Amniotic stem cell (primary cell): ENCODE results near the gene RPS17.
"Not testable (repeated sequence)": the region's sequence is repeated elsewhere in the genome, so short reads cannot be mapped to it uniquely, and the experiment has no call there.

Experiments
- DNase-seq: peaks from one replicate; lab custom pipeline; 2025; lab: John Stamatoyannopoulos, UW

RPS17 gene

DNA sequence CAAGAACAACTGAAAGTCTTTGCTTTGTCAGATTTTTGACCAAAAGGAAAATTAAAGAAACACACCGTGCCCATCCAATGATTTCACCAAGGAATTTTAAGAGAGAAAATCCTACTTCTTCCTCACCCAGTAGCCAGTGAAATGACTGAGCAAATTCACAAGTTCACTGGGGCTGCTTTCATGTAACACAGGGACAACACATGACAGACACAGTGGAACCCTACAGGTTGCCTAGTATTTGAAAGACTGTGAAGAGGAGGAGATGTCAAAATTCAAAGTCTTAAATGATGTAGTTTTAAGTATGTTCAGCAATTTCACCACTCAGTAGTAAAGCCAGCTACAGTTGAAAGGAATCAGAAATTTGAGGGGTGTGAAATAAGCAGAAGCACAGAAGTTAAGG, 33.2 kb downstream of the RPS17 start:
- DNase-seq, result not testable (repeated sequence)

DNA sequence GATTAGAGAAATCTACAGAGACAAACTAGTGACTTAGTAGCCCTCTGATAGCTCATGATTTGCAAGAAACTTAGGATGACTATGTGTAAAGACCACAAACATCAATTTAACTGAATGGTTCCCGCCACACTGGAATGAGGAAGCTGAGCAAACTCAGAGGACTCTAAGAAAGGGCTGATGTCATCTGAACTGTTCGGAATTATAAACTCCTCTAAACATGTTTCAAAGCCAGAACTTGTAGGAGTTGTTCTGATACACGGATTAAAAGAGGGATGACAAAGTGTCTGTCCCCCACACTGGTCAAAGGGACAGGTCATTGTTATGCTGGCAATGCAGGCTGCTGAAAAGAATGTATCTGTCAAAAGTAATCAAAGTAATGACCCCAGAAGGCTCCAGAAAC, 34.4 kb downstream of the RPS17 start:
- DNase-seq, result not testable (repeated sequence)

DNA sequence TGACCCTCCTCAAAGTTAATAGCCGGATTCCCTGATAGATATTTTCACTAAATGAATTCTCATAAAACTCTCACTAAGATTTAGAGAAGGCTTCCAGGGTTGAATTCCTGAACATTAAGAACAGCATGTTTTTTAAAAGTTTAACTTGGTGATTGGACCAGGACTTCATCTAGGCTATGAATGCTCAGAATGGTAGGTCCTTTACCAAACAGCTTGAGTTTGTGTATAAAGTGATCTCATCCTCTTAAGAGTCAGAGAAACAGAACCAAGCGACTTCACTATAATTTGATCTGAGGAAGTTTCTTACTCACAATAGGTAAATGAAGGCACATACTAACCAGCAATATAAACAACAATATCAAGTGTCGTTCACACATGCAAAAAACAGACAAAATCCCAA, 36.2 kb downstream of the RPS17 start:
- DNase-seq, result not testable (repeated sequence)

DNA sequence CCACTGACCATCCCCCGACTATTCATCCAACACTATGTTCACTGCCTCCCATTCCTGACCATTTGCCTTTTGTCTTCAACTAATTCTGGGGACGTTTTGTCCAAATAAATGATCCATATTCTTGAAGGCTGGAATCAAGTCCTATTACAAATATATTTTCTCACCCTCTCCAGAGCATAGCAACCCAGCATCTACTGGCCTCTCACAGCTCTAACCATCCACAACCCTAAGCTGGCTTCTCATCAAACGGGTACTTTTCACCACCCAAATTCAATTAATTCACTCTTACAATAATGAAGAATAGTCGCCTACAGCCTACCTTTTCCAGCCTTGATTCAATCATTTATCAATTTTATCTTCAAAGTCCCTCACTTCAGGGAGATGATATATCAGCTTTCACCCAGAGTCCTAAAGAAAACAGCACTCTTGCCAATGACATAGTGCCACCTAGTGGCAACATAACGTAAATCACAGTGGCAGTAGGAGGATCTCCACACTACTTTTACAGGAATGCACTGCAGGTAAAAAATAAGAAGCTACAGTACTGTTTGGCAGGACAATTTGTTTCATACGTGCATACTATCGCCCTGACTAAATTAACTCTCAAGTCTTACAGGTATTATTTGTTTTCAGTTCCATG, 37.4 kb downstream of the RPS17 start:
- not testable (repeated sequence) for DNase-seq

DNA sequence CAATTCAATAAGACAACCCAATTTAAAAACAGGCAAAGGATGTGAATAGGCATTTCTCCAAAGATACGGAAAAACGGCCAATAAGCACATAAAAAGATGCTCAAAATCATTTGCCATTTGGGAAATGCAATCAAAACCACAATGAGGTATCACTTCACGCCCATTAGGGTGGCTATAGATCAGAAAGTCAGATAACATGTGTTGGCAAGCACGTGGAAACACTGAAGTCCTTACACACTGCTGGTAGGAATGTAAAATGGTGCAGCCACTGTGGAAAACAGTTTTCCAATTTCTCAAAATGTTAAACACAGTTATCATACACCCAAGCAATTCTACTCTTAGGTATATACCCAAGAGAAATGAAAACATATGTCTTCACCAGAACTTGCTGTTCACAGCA, 39.5 kb downstream of the RPS17 start:
- not testable (repeated sequence) for DNase-seq

DNA sequence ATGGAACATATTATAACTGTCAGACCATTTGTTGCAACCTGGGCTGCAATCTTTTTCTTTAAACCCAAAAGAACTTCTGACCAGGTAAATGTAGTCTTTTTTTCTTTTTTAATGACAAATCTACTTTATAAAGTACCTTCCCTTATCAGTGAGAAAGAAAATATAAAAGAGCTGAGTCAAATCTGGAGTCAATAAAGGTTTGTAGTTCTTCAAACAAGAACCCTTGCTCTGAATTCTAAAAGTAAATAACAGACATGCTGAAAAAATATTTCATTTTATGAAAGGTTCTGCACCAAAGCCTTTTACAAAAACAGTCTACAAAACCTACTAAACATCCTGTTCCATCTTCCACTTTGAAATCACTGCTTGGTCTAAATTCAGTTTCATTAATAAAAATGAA, 42.3 kb downstream of the RPS17 start:
- not testable (repeated sequence) for DNase-seq

DNA sequence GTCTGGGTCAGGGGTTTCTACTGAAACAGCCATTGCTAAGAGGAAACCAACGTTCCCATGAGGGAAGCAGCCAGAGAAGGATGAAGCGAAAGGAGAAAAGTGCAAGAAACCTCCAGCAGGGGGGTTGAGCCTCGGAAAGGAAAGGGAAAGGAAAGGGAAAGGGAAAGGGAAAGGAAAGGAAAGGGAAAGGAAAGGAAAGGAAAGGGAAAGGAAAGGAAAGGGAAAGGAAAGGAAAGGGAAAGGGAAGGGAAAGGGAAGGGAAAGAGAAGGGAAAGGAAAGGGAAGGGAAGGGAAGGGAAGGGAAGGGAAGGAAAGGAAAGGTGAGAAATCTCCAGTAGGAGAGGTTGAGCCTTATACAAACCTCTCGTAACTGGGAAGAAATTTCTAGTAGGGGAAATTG, 52.0 kb downstream of the RPS17 start:
- DNase-seq, result not testable (repeated sequence)

DNA sequence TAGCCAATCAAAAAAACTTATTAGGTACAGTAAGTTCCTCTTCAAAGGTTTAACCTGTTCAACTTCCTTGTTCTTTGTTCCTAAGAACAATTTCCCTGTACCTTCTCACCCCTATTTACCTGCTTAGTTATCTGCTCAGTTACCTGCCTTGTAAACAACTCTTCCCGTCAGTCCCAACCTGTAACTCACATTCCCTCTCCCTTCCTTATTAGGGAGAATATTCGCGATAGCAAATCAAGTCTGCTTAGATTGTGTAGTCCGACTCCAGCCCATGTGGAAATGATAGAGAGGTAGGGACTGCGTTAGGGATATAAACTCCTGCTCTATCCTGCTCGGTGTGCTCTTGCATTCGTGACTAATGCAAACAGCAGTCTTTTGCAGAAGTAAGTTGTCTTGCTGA, 53.2 kb downstream of the RPS17 start:
- DNase-seq, result not testable (repeated sequence)
